Dermis blood vessel endothelial cell (primary cell): ENCODE results near the gene DTYMK. TPM values are rescaled to one million over a fixed set of nuclear protein-coding genes. Genes with fewer than 3 reads are reported as not detected.

ENCODE experiments used
- DNase-seq: peaks from one replicate; pipeline ENCODE4 v3.0.0; 2010
- total RNA-seq: library from RNA; depleted of rRNA; stranded (reverse); fragments of >200 nt; gene quantifications from 2 replicates; pipeline ENCODE4 v1.2.3, GENCODE V29; 2014

The DTYMK gene
- 36.2 and 68.2 TPM in 2 replicates for total RNA-seq

GRCh38 chr2:241686650-241687425, at the start of gene DTYMK:
Gene DTYMK (minus strand): TSS chr2:241686815. CDS start chr2:241686783, 32 bp downstream.
- peak; percentile 98 for DNase-seq

GRCh38 chr2:241736111-241736510, 49.5 kb upstream of the DTYMK start:
- no peak for DNase-seq

GRCh38 chr2:241734467-241735208, 48.0 kb upstream of the DTYMK start, which contains the start of gene D2HGDH:
Gene D2HGDH (plus strand): TSS chr2:241734630. CDS start chr2:241735225, 595 bp downstream.
- DNase-seq: peak; percentile 89

- no peak for DNase-seq
Measured at GRCh38 chr2:241734208-241734466, 47.5 kb upstream of the DTYMK start.

GRCh38 chr2:241733391-241734207, 47.0 kb upstream of the DTYMK start:
- no peak for DNase-seq

GRCh38 chr2:241732513-241733186, 46.0 kb upstream of the DTYMK start:
- DNase-seq: peak; percentile 65

- DNase-seq: peak; percentile 74
Measured at GRCh38 chr2:241730671-241731293, 44.2 kb upstream of the DTYMK start.

GRCh38 chr2:241729868-241730267, 43.3 kb upstream of the DTYMK start:
- DNase-seq: no peak

GRCh38 chr2:241728627-241729026, 42.0 kb upstream of the DTYMK start:
- no peak for DNase-seq

- DNase-seq: no peak
Measured at GRCh38 chr2:241728000-241728399, 41.4 kb upstream of the DTYMK start.

GRCh38 chr2:241726459-241726858, 39.8 kb upstream of the DTYMK start:
- DNase-seq: no peak

GRCh38 chr2:241724975-241725870, 38.6 kb upstream of the DTYMK start:
- no peak for DNase-seq

- peak; percentile 32 for DNase-seq
Measured at GRCh38 chr2:241724259-241724974, 37.8 kb upstream of the DTYMK start.

- no peak for DNase-seq
Measured at GRCh38 chr2:241722896-241723454, 36.4 kb upstream of the DTYMK start.

- DNase-seq: no peak
Measured at GRCh38 chr2:241721852-241722251, 35.2 kb upstream of the DTYMK start.

GRCh38 chr2:241720560-241720959, 33.9 kb upstream of the DTYMK start:
- no peak for DNase-seq

GRCh38 chr2:241720099-241720498, 33.5 kb upstream of the DTYMK start:
- no peak for DNase-seq

- DNase-seq: no peak
Measured at GRCh38 chr2:241719093-241719492, 32.5 kb upstream of the DTYMK start.

- DNase-seq: no peak
Measured at GRCh38 chr2:241708879-241709278, 22.3 kb upstream of the DTYMK start.

- no peak for DNase-seq
Measured at GRCh38 chr2:241706537-241706936, 19.9 kb upstream of the DTYMK start.
